Endometrium (tissue), 2 donors: ENCODE measurements around the gene ERICH6B.
"Not testable (repeated sequence)": the region's sequence is repeated elsewhere in the genome, so short reads cannot be mapped to it uniquely, and the experiment has no call there.

Source experiments
- FAIRE-seq: peaks from 2 replicates; lab custom pipeline; 2012; peaks lifted over from hg19 to GRCh38; lab: Jason Lieb, UNC
- donor health status: control.
- donor health status: control.

ERICH6B gene

DNA sequence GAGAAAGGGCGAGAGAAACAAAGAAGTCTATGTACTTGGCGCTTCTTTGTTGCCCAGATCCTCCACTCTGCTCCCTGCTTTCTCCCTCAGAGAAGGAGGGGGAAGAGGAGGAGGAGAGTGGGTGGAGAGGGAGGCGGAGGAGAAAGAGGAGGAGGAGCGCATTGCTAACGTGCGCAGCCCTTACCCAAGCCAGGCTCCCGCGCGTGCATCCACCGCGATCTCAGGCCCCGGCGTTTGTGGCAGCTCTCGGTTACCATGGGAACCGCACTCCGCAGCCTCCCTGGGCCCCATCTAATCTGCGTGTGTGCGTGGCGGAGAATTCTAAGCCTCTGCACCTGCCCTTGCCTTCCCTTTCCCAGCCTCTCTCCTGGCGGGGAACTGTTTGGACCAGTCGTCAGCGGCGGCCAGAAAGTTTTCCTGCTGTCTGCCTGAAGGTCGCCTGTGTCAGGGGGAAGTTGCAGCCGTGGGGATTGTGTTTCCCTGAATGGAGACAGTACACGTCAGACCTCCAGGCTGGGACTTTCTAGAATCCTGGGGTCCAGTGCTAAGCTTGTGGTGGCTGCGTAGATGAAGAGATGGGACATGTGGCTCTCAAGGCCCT, at the start of gene ERICH6B:
Gene ERICH6B (minus strand): TSS at position 239 of the 601 bp plus-strand sequence. CDS start 18,734 bp downstream, outside the sequence.
- FAIRE-seq = no peak

DNA sequence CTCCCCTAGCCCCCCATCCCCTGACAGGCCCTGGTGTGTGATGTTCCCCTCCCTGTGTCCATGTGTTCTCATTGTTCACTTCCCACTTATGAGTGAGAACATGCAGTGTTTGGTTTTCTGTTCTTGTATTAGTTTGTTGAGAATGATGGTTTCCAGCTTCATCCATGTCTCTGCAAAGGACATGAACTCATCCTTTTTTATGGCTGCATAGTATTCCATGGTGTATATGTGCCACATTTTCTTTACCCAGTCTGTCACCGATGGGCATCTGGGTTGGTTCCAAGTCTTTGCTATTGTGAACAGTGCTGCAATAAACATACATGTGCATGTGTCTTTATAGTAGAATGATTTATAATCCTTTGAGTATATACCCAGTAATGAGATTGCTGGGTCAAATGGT, 47.4 kb upstream of the ERICH6B start:
- FAIRE-seq = not testable (repeated sequence)

DNA sequence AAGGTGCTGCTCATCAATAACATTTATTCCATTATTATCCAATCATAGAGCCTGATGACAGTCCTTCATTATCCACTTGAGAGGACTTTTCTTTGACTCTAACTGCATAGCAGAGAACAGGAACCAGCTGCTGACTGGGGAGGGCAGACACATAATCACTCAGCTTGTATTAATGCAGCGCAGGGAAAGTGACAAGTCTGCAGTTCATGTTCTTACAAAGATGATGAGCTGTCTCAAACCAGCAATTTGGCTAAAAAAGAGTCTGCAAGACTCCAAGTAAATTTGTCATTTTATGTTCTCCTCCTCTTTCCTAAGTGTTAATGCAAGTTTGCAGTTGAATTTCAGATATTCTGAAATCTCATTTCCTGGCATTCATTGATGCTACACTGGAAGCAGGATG, 46.6 kb upstream of the ERICH6B start:
- no peak for FAIRE-seq

DNA sequence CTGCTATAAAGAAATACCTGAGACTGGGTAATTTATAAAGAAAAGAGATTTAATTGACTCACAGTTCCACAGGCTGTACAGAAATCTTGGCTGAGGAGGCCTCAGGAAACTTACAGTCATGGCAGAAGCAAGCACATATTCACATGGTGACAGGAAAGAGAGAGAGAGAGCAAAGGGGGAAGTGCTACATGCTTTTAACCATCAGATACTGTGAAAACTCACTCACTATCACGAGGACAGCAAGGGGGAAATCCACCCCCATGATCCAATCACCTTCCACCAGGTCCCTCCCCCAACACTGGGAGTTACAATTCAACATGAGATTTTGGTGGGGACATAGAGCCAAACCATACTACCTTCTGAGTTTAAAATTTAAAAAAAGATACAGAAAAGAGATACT, 44.9 kb upstream of the ERICH6B start:
- not testable (repeated sequence) for FAIRE-seq

DNA sequence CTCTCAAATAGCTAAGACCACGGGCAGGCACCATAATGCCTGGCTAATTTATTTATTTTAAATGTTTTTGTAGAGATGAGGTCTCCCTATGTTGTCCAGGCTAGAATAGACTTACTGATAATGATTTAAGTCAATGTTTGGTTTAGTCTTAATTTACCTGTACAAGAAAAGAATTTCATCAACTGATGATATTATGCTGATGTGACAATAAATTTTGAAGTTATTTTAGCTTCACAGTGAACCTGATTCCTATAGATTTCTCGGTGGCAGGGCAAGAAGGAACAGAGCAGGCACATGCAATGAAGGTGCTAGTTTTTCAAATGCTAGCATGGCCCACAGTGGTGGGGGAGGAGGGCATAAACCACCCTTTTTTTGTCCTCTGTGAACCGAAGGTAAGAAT, 44.0 kb upstream of the ERICH6B start:
- no peak for FAIRE-seq

GRCh38 chr13:45658586-45659235, 43.2 kb upstream of the ERICH6B start:
- no peak for FAIRE-seq

DNA sequence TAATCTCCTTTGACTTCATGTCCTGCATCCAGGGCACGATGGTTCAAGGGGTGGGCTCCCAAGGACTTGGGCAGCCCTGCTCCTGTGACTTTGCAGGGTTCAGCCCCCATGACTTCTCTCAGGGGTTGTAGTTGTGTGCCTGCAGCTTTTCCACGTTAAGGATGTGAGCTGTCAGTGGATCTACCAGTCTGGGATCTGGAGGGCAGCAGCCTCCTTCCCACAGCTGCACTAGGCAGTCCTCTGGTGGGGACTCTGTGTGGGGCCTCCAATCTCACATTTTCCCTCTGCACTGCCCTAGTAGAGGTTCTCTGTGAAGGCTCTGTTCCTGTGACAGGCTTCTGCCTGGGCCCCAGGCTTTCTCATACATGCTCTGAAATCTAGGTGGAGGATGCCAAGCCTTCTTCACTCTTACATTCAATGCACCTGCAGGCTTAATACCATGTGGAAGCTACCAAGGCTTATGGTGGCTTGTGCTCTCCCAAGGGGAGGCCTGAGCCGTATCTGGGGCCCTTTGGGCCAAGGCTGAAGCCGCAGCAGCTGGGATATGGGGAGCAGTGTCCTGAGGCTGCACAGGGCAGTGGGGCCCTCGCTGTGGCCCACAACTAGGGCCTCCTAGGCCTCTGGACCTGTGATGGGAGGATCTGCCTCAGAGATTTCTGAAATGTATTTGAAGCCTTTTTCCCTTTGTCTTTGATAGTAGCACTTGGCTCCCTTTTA, 39.3 kb upstream of the ERICH6B start:
- FAIRE-seq = no peak

GRCh38 chr13:45645263-45645662, 29.7 kb upstream of the ERICH6B start:
- not testable (repeated sequence) for FAIRE-seq

DNA sequence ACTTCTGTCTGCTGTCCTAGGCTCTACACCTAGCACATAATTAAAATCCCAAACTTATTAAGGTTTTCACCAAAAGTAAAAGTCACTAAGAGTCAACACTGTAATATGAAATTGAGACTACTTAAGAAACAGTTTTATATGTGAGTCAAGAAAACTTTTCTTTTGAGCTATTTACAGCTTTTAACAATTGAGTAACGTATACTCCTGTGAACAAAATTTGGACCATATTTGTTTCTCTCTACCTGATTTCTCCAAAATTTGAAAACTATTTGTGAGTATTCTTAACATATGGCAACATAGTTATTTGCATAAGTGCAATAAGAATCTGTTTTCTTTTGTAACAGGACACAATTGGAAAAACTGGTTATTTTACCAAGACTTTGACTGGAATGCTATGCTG, 26.6 kb upstream of the ERICH6B start:
- FAIRE-seq = not testable (repeated sequence)

GRCh38 chr13:45635291-45635690, 19.8 kb upstream of the ERICH6B start:
- not testable (repeated sequence) for FAIRE-seq

- FAIRE-seq = no peak
These were observed 15.3 kb upstream of the ERICH6B start for GRCh38 chr13:45630791-45631190.

GRCh38 chr13:45629940-45630339, 14.4 kb upstream of the ERICH6B start:
- FAIRE-seq = no peak

DNA sequence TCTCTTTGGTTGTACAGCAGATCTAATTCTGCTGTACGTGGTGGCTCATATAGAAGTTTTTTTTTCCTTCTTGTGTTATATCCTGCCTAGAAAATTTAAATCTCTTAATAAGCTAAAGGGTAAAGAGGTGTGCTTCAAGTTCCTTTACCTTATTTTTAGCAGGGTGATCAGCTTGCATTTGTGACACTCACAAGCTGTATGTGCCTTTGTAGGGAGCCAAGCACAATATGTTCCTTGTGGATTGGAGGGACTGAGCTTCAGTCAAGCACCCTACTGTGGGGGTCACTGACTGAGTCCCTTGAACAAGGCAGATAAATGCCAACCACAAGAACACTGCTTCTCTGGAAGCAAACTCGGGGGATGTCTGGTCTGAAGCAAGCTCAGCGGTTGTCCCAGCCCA, 12.6 kb upstream of the ERICH6B start:
- FAIRE-seq = no peak

- FAIRE-seq = no peak
These were observed 12.1 kb upstream of the ERICH6B start for GRCh38 chr13:45627656-45628055.

DNA sequence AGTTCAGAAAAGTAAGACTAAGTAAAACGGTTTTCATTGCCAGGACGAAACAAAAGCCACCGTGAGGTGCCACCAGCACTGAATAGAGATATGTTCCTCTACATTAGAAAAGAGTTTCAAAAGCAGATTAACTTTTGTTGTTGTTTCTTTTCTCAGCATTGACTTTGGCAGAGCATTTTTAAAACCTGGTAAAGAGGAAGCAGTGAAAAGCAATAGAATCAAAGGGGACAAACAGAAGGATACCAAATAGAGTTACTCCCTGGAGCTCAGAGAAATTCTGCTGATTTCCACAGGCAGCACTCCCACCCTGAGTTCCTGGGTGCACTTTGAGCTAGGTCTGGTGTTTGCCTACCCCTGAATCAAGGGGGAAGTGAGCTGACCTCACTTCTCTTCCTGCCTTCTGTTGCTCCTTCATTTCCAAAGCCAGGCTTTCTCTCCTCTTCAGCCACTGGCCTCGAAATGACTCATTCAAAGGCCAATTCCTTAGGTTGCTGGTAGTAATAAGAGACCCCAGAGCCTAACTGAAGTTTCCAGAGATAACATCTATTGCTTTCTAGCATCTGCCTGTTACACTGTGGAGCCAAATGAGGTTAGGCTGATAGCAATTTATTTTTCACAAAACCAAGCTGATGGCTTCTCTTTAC, 11.3 kb upstream of the ERICH6B start:
- FAIRE-seq = no peak

DNA sequence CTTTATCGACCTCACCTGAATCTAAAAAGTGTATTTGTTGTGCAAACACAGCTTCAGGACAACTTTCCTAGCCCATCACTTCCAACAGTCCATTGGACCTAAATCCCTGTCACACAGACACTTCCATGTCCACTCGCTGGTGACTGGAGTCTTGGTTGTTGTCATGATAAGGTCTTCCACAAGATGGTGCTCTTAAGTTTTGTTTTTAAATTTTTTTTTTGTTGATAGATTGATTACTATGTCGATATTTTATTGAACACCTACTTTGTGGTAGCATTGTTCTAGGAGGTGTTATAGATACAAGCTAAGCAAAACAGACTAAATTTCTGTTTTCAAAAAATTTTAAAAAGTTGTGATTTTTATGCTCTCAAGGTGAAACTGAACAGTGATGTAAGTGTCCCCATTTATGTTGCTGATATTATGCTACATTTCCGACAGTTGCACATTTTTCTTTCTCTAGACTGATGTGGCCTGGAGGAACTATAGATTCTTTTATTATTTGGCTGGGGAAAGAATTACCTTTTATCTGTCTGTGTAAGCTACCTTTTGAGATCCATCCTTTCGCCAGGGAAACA, 8.1 kb upstream of the ERICH6B start:
- peak; percentile 74 for FAIRE-seq

DNA sequence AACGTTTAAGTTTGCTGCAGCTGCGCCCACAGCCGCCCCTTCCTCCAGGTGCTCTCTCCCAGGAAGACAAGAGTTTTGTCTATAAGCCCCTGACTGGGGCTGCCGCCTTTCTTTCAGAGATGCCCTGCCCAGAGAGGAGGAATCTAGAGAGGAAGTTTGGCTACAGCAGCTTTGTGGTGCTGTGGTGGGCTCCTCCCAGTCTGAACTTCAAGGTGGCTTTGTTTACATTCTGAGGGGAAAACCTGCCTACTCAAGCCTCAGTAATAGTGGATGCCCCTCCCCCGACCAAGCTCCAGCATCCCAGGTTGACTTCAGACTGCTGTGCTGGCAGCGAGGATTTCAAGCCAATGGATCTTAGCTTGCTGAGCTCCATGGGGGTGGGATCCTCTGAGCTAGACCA, 6.4 kb upstream of the ERICH6B start:
- FAIRE-seq = no peak

DNA sequence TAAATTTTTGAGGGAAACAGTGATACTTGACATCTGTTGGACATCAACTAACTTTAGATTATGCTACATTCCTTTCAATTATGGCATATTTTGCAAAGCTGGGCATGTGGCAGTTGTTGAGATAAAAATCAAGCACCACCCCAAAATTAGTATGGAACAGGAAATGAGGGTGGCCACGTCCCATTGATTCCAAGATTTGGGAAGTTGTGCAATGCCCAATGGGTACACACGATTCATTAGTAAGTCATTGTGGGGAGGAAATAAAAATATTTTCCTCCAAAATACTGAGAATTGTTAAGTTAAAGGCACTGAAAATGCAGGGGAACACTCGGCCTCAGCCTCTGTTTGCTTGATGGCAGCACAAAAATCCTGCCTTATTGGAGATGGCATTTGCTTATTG, 7.6 kb downstream of the ERICH6B start:
- FAIRE-seq = no peak

DNA sequence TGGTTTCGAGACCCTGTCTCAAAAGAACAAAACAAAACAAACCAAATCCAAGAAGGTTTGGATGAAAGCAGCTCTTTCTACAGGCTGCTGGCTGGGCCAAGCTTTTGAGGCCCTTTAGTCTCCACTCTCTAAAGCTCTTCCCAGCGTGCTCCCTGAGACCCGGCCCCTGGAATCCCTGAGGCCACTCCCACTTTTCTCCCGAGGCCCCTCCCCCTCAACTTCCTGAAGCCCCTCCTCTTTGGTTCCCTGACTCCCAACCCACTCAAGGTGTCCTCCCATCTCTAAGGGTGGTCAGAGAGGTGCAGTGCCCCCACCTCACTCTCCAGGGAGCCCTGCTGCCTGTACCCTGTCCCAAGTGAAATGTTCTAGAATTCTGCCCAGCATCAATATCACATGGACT, 10.6 kb downstream of the ERICH6B start:
- no peak for FAIRE-seq

DNA sequence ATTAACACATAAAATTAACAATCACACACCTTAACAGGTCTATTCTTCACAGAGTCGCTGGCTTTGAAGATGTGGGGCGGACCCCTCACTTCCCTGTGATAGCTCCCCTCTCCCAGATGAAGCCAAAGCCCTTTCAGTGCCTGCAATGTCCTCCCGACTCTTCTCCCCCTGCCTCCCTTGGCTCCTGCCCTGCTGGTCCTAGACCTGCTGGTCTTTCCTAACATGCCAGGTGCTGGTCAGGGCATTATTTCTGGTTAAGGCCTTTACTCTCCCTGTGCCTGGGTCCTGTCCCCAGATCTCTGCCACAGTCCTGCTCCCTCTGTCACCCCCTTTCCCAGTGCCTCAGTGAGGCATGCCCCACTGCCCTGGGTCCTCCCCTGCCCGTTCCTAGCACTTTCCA, 12.2 kb downstream of the ERICH6B start:
- FAIRE-seq = no peak

- FAIRE-seq = no peak
These were observed 13.1 kb downstream of the ERICH6B start for GRCh38 chr13:45602183-45603170.
